GM21390 (cell line): ENCODE data around the gene DCTN4.
"Not testable (repeated sequence)": the region's sequence is repeated elsewhere in the genome, so short reads cannot be mapped to it uniquely, and the experiment has no call there.

Experiments used
- ATAC-seq: cut with Tn5 transposase; IDR thresholded peaks from one replicate; pipeline ENCODE4 v1.9.1; 2021; ENCODE audit not compliant: unreplicated experiment

Gene DCTN4

GRCh38 chr5:150758531-150759333 is at the start of gene DCTN4:
Gene DCTN4 (minus strand): TSS chr5:150759017. CDS start chr5:150758993, 24 bp downstream.
- peak; percentile 96 for ATAC-seq

GRCh38 chr5:150804388-150804787 is 45.6 kb upstream of the DCTN4 start:
- no peak for ATAC-seq

DNA sequence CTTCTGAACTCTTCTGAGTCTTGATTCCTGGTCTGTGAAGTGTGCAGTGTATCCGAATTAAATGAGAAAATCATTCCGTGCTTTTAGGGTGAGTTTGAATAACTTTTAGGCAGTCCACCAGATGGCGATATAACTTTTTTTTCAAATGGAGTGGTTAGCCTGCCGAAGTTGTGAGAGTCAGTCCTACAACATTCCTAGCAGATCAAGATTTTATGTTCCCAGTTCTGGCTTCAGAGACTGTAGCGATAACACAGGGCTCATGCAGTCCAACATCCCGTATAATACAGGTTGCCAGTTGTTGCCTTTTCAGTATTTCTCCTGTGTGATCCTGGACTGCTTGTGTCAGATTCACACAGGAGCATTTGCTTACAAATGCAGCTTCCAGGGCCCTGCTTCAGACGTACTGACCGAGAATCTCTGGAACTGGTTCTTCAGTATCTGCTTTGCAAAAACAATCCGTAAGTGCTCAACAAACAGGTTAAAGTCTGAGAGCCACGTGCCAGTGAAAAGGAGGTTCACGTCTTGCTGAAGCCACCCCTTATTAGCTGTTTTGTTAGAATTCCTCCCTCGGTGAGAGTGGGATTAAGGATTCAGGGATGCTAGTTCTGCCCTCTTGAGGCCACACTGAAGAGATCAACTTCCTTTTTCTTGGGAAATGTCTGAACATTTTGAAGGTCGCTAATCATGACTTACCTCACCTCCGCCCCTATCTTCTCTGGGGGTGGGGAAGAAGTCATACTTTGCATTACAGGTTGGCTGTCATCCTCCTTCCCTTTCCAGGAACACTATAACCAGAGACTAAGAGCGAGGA is 42.5 kb upstream of the DCTN4 start:
- ATAC-seq = peak; percentile 72

DNA sequence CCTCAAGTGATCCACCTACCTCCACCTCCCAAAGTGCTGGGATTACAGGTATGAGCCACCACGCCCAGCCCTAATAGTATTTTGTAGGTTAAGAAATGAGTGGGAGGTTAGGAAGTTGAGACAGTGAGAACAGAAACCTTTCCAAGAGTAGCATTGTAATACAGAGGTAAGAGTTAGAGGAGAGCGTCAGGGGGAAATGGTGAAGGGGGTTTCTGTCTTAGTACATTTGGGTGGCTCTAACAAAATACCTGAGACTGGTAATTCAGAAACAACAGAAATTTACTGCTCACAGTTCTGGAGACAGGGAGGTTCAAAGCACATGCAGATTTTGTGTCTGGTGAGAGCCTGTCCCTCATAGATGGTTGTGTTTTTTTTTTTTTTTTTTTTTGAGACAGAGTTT is 38.6 kb upstream of the DCTN4 start:
- ATAC-seq = no peak

GRCh38 chr5:150794927-150795326 is 36.1 kb upstream of the DCTN4 start:
- no peak for ATAC-seq

DNA sequence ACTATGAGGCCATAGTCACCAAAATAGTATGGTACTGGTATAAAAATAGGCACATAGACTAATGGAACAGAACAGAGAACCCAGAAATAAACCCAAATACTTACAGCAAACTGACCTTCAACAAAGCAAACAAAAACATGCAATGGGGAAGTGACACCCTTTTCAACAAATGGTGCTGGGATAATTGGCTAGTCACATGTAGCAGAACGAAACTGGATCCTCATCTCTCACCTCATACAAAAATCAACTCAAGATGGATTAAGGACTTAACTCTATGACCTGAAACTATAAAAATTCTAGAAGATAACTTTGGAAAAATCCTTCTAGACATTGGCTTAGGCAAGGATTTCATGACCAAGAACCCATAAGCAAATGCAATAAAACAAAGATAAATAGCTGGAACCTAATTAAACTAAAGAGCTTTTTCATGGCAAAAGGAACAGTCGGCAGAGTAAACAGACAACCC is 34.6 kb upstream of the DCTN4 start:
- not testable (repeated sequence) for ATAC-seq

DNA sequence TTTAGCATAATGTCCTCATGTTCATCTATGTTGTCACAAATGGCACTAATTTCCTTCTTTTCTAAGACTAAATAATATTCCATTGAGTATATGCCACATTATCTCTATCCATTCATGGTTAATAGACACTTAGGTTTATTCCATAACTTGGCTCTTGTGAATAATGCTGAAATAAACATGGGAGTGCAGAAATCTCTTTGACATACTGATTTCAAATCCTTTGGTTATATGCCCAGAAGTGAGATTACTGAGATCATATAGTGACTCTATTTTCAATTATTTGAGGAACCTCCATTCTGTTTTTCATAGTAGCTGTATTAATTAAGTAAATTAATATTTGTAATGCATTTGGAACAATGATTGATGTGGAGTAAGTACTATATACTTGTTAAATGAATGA is 32.7 kb upstream of the DCTN4 start:
- ATAC-seq = no peak

DNA sequence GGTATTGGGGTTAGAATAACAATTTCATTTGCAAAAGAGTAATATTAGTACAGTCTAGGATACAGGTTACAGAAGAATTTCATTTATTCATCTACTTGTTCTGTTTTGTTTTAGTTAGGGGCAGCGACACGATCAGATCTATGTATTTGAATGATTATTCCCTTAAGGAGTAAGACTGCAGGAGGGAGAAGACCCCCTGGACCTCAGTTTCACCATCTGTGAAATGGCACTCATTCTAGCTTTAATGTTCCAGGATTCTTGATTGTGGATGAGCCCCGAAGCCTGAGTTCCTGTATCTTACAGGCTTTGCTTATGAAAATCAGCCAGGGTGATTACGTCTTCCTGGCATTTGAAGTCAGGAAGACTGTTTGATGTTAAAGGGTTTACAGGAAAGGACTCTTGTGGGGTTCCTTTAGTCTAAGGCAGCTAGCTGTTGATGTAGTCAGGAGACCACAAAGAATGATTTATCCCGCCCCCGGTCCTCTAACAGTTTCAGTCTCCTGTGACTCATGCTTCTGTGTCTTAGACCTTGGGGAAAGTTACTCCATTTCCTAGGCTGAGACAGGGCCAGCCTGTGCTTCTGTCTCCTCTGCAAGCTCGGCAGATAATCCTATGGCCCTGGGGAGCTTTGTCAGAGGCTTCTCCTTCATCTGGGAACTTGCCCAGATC is 31.3 kb upstream of the DCTN4 start:
- ATAC-seq = peak; percentile 95

DNA sequence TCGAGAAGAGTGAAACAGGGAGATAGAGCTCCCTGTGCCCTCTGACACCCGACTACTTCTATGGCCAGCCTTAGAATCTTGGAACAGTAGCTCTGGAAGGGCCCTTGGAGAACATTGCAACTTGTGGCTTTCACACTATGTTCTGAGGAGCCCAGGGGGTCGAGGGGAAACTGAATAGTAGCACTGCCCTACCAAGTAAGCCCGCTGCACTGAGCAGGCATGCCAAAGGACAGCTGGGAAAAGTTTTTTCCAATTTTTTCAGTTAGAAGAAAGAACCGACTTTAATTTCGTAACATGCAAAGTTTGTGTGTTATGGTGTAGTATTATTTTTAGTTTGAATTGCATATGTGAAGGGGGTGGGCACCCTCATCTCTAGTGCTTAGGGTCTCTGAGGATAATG is 30.6 kb upstream of the DCTN4 start:
- ATAC-seq = no peak

- ATAC-seq = no peak
Measured at GRCh38 chr5:150788977-150789376, 30.2 kb upstream of the DCTN4 start.

DNA sequence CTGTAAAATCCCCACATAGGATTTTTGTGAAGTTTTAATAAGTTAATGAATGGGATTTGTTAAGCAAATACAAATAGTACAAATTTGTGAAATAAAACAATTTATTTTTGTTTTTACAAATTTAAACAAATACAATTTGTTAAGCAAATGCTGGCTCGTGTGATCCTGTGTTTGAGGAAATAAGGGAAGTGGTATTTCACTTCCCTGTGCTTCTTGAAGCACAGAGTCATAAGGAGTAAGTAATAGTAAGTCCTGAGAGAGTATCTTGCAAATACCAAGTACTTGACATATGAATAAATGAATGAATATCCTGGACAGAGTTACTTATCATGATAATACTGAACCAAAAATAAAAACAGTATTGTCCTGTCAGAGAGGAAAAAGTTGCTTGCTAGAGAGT is 28.8 kb upstream of the DCTN4 start:
- no peak for ATAC-seq

DNA sequence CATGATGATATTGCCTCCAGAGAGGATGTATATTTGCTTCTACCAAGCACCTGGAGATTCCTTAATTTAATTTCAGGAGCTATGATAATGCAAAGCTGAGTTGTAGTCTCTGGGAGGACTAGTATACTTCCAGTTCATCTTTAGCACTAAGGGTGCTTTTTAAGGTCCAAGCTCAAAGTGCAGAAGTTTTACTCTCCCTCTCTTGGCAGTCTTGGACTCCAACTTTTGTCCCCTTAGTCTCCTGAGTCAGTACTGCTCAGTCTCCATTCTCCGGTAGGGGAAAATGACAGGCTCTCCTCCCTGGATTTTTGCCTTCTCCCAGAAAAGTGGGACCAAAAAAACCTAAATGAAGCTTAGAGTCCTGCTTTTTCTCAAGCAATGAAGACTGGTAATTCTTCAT is 28.1 kb upstream of the DCTN4 start:
- no peak for ATAC-seq

DNA sequence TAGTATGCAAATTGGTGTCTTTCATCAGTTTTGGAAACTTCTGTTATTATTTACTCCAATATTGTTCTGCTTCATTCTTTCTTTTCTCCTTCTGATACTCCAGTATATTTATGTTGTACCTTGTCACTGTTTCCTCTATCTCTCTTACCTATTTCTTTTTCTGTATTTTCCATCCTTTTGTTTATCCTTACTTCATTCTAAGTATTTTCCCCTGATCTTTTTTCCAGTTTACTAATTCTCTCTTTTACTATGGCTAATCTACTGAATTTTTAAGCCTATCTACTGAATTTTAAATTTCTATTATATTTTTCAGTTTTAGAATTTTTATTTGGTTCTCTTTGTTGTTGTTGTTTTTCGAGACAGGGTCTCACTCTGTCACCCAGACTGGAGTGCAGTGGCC is 27.1 kb upstream of the DCTN4 start:
- no peak for ATAC-seq

DNA sequence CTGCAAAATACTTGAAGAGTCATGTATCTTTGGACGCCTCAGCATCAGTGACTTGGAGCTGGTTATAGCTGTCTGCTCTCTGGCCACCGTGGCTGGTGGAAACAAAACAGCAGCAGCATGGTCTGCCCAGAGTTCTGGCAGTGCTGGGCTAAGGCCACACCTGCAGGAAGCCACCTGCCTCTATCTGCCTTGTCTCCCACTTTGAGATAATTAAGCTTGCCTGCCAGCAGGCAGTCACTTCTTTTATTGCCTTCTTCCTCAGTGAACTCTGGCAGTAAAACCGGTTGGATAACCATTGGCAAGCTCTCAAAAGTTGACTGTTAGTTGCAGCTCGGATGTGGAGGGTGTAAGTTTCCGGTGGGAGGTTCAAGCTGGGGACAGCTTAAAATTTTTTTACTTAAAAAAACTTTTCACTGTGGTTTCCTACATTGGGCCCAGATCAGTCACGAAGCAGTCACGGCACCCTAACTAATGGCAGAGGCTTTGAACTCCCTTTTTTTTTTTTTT is 24.7 kb upstream of the DCTN4 start:
- peak; percentile 40 for ATAC-seq

DNA sequence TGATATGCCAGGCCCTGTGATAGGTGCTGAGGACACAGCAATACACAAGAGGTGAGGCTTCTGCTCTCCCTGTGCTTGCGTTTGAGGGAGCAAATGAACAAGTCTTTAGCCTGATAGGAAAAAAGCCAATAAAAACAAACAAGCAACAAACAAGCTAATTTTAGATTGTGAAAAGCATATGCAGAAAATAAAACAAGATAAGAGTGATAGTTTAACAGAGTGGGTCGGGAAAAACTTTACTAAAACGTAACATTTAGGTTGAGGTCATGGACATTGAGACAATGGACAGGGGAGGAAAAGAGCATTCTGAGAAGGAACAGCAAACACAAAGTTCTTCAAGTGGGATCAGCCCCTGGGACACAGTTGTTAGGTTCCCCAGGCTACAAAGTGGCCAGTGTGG is 24.0 kb upstream of the DCTN4 start:
- no peak for ATAC-seq

DNA sequence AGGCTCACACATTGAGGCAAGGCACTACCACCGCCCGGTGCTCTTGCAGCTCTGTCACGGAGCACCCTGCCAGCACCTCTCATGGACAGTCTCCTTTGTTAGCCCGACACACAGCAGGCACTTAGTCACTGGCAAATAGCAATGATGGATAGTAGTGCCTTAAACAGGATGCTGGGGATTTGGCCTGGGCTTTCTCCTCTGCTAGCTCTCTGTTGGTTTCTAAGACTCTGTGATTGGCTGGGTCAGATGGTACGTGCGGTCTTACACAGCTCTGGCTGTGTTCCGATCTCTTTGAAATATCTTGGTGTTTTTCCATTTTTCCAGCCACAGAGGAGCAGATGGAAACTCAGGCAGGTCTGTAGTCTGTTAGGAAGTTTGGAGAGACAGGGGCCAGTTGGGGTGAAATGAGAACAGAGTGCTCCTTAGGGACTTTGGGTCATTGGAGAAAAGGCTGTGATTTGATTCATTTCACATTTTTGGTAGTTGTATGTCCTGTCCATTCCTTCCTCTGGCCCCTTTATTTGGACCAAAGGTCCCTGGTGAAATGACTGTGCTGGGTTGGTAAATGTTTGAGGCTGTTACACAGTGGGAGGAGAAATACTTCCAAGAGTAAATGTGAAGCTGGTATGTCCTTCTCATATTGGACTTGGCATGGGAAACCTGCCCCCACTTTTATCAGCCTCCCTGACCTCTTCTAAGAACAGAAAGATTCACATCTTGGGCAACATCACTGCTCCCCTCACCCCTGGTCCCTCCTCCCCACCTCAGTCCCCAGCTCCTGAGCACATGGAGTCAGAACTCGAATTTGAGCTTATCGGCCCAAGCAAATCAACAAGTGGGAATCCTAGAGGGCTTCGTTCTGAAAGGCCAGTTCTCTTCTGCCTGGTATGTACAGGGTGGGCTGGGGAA is 23.1 kb upstream of the DCTN4 start:
- no peak for ATAC-seq

DNA sequence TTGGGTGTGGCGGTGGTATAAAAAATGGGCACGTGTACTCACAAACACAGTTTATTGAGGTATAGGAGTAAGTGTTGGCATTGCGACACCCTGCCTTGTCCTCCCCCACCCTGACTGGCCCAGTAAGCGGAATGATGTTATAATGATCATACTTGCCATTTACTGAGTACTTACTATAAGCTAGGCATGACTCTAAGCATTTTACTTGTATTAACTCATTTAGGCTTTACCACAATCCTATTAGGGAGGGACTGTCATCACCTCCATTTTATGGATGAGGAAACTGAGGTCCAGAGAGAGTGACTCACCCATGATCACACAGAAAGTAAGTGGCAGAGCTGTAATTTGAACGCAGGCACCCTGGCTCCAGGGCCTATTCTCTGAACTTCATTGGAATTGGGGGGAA is 22.0 kb upstream of the DCTN4 start:
- no peak for ATAC-seq

- ATAC-seq = peak; percentile 65
Measured at GRCh38 chr5:150780187-150780692, 21.4 kb upstream of the DCTN4 start.

DNA sequence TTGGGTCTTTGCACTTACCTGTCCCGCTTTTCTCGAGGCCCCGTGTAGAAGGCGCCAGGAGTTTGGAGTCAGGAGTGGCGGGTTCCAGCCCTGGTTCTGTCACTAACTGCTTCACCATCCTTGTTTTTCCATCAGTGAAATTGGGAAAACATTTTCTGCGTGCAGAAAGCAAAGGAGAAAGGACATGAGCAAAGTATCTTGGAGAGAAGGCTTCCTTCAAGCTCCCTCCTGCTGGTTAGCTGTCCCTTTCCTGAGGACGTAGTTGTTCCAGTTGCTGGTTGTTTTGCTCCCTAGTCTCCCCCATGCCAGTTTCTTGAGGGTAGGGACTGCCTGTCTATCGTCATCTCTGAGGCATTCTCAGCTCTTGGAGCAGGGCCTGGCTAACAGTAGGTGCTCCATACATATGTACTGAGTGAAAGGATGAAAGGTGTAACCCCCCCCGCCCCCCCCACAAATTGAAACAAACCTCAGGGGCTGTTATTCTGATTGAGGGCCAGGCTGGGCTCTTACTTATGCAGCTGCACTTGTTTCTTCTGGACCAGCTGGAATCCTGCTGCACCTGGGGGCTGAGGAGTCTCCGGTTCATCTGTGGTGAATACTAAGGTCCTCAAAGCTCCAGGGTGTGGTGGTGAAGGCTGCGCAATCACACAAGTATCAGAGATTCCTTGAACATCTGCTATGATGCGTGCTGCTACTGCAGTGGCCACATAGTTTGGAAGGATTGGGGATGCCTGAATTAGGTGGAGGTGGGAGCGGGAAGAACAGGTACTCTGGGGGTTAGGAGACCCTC is 20.8 kb upstream of the DCTN4 start:
- no peak for ATAC-seq
